ENCODE results near the gene CEP68.

CEP68 gene

DNA sequence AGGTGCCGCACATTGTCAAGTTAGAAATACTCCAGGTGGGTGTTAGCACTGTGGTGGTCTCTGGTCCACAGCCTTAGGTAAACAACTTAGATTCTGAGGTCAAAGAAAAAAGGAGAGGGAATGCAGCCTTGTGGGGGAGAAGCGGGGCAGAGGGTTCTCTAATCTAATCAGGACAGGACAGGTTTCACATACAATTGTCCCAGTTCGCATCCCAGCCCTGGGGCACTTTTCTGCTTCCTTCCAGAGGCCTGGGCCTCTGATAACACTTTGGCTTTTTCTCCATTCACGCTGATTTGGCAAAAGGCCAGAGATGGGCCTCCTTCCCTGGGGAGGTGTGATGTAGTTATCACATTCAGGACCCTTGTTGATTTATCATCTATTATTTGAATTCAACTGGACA, 34.5 kb upstream of the CEP68 start:
- DNase-seq (ENCODE audit: low spot score), result no peak
- H3K9me3 ChIP-seq (ENCODE audit: severe bottlenecking), result no peaks in the 10 kb centered on the region
- TF ChIP-seq, protein P1, sequence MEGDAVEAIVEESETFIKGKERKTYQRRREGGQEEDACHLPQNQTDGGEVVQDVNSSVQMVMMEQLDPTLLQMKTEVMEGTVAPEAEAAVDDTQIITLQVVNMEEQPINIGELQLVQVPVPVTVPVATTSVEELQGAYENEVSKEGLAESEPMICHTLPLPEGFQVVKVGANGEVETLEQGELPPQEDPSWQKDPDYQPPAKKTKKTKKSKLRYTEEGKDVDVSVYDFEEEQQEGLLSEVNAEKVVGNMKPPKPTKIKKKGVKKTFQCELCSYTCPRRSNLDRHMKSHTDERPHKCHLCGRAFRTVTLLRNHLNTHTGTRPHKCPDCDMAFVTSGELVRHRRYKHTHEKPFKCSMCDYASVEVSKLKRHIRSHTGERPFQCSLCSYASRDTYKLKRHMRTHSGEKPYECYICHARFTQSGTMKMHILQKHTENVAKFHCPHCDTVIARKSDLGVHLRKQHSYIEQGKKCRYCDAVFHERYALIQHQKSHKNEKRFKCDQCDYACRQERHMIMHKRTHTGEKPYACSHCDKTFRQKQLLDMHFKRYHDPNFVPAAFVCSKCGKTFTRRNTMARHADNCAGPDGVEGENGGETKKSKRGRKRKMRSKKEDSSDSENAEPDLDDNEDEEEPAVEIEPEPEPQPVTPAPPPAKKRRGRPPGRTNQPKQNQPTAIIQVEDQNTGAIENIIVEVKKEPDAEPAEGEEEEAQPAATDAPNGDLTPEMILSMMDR (IDR thresholded peaks at IDR 0.05; ENCODE audit: poor library complexity, severe bottlenecking), result no peak

DNA sequence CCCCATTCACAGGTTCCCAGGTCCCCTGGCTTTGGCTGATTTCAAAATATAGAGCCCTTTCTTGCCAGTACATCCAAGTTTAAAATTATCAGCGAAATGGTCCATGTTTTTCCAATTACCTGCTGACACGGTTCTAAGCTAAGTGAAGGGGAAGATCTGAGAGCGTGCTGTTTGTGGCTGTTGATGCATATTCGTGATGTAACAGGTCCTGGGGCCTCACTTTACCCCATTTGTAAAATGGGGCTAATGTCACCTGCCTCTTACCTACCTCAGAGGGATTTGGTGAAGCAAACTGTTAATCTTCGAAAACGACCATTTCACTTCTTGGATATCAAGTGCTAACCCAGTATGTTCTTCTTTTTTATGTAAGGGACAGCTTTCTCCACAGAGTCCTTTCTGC, 34.0 kb upstream of the CEP68 start:
- H3K9me3 ChIP-seq (ENCODE audit: severe bottlenecking), result no peaks in the 10 kb centered on the region
- H3K36me3 ChIP-seq (ENCODE audit: low read depth), result peaks cover 9% of the 10 kb centered on the region
- H3K4me1 ChIP-seq (ENCODE audit: insufficient read depth, poor library complexity, severe bottlenecking), result peaks cover 6% of the 10 kb centered on the region
- no peak overlapping the region for H3K4me3 ChIP-seq (ENCODE audit: severe bottlenecking)
- ATAC-seq (ENCODE audit: low read depth) (no peak), DNase-seq (ENCODE audit: low spot score) (no peak)
- TF ChIP-seq, protein P1 (IDR thresholded peaks at IDR 0.05; ENCODE audit: poor library complexity, severe bottlenecking), result no peak
- H3K27ac ChIP-seq (ENCODE audit: poor library complexity, severe bottlenecking), result no peak overlapping the region
- H3K27me3 ChIP-seq (ENCODE audit: insufficient read depth, poor library complexity, severe bottlenecking), result no peaks in the 10 kb centered on the region

More for the DNA sequence above, 34.5 kb upstream of the CEP68 start:
- H3K4me3 ChIP-seq (ENCODE audit: severe bottlenecking), result no peak overlapping the region
- peaks cover 9% of the 10 kb centered on the region for H3K36me3 ChIP-seq (ENCODE audit: low read depth)
- no peaks in the 10 kb centered on the region for H3K27me3 ChIP-seq (ENCODE audit: insufficient read depth, poor library complexity, severe bottlenecking)
- ATAC-seq (ENCODE audit: low read depth), result no peak
- no peak overlapping the region for H3K27ac ChIP-seq (ENCODE audit: poor library complexity, severe bottlenecking)
- peaks cover 6% of the 10 kb centered on the region for H3K4me1 ChIP-seq (ENCODE audit: insufficient read depth, poor library complexity, severe bottlenecking)

DNA sequence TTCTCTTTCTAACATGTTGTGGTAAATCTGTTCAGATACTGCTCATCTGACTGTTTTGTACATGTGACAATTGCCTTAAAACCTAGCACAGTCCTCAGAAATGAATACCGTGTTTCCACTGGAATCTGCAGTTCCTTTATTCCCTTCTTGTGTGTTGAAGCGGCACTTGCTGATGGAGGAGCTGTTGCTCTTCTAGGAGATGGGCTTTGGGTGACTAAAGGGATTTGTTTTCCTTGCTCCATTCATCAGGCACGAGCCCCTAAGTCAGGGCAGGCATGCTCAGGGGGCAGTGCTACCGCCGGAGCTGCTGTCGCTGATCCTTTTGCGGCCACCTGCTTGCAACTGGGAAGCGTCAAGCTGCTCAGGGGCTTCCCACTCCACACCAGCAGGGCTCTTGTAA, 32.5 kb upstream of the CEP68 start:
- no peaks in the 10 kb centered on the region for H3K27me3 ChIP-seq (ENCODE audit: insufficient read depth, poor library complexity, severe bottlenecking)
- DNase-seq (ENCODE audit: low spot score), result no peak
- TF ChIP-seq, protein P1 (IDR thresholded peaks at IDR 0.05; ENCODE audit: poor library complexity, severe bottlenecking), result no peak
- no peak for ATAC-seq (ENCODE audit: low read depth)
- no peaks in the 10 kb centered on the region for H3K9me3 ChIP-seq (ENCODE audit: severe bottlenecking)
- H3K27ac ChIP-seq (ENCODE audit: poor library complexity, severe bottlenecking), result no peak overlapping the region
- H3K36me3 ChIP-seq (ENCODE audit: low read depth), result 0 out of 2 replicates have a peak, but pooled peaks cover under 1% of the 10 kb centered on the region
- H3K4me3 ChIP-seq (ENCODE audit: severe bottlenecking), result no peak overlapping the region
- H3K4me1 ChIP-seq (ENCODE audit: insufficient read depth, poor library complexity, severe bottlenecking), result peaks cover 6% of the 10 kb centered on the region

DNA sequence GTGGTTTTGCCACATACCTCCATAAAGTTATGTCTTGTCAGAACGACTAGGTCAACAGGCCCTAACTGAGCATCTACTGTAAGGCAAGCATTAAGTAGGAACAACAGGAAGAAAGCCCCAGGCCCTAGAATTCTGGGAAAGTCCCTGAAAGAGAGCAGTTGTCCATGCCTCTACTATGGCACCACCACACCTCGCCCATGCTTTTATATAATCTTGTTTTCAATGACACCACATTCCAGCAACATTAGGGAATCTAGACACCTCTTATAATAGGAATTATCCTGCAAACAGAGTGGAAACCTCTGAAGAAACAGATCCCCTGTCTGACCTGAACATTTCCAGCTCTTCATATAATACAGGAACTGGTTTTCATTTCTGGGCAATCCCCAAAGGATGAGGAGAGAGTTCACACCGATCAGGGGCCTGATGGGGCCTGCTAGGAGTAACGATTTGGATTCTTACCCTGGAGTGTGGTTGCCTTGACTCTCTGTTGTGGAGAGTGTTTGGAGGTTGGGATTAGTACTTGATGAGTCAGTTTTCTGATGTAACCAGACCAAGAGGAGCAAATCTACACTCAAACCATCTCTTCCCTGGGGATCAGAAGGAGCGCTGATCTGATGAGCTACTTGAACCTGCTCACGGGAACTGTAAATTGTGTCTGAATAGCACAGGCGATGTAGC, 31.9 kb upstream of the CEP68 start:
- ATAC-seq (ENCODE audit: low read depth), result peak; percentile 82
- no peaks in the 10 kb centered on the region for H3K27me3 ChIP-seq (ENCODE audit: insufficient read depth, poor library complexity, severe bottlenecking)
- no peak for DNase-seq (ENCODE audit: low spot score)
- peaks cover 6% of the 10 kb centered on the region for H3K4me1 ChIP-seq (ENCODE audit: insufficient read depth, poor library complexity, severe bottlenecking)
- H3K27ac ChIP-seq (ENCODE audit: poor library complexity, severe bottlenecking), result no peak overlapping the region
- TF ChIP-seq, protein P1 (IDR thresholded peaks at IDR 0.05; ENCODE audit: poor library complexity, severe bottlenecking), result no peak
- no peak overlapping the region for H3K4me3 ChIP-seq (ENCODE audit: severe bottlenecking)
- no peaks in the 10 kb centered on the region for H3K9me3 ChIP-seq (ENCODE audit: severe bottlenecking)
- H3K36me3 ChIP-seq (ENCODE audit: low read depth), result no peaks in the 10 kb centered on the region

DNA sequence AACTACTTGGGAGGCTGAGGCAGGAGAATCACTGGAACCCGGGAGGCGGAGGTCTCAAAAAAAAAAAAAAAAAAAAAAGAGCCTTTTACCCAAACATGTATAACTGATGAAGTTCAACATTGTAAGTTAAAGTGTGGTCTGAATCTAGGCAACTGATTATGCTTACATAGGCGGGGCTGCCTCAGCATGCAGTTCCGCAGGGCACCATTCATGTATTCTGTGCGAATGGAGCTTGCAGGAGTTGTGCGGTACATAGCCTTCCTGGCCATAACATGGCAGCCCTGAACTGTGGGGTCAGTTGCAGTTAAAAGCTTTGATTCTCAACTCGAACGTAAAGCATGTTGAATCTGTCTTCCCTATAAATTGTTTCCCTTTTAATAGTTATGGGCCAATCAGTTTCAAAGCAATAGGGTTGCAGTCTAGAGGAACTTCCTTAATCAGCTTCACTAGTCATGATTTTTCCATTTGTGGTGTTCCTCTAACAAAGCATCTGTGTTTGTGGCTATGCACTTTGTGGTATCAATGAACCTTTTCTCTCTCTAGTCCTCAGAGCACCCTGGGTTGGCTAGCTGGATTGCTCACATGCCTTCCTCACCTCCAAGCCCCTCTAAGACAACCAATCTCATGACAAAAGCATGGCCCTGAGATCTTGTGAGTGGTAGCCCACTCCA, 30.6 kb upstream of the CEP68 start:
- Histone ChIP-seq H3K27me3 (ENCODE audit: insufficient read depth, poor library complexity, severe bottlenecking) (no peaks in the 10 kb centered on the region), H3K27ac (ENCODE audit: poor library complexity, severe bottlenecking) (no peak overlapping the region), H3K9me3 (ENCODE audit: severe bottlenecking) (no peaks in the 10 kb centered on the region), H3K4me1 (ENCODE audit: insufficient read depth, poor library complexity, severe bottlenecking) (peaks cover 6% of the 10 kb centered on the region), H3K36me3 (ENCODE audit: low read depth) (no peaks in the 10 kb centered on the region), H3K4me3 (ENCODE audit: severe bottlenecking) (no peak overlapping the region)
- ATAC-seq (ENCODE audit: low read depth), result no peak
- TF ChIP-seq, protein P1 (IDR thresholded peaks at IDR 0.05; ENCODE audit: poor library complexity, severe bottlenecking), result no peak
- no peak for DNase-seq (ENCODE audit: low spot score)
